HEK293T (cell line): ENCODE measurements around the gene HOXA7.

Source experiments
- FOXM1 ChIP-seq: fragments of 450-650 bp; IDR thresholded peaks from 2 replicates; pipeline ENCODE4 v1.6.1; 2017; ENCODE audit warnings: mild to moderate bottlenecking, borderline replicate concordance
- TARDBP ChIP-seq: fragments of 450-650 bp; IDR thresholded peaks from 2 replicates; pipeline ENCODE4 v1.6.1; 2016
- ZNF384 ChIP-seq: fragments of 450-650 bp; IDR thresholded peaks from 2 replicates; pipeline ENCODE4 v1.6.1; 2016

GRCh38 chr7:27141923-27142579 is 14.4 kb downstream of the HOXA7 start:
- TF ChIP-seq TARDBP (no peak), ZNF384 (no peak), FOXM1 (no peak)
